H1 (cell line): ENCODE results near the gene SENP7. TPM values are rescaled to one million over a fixed set of nuclear protein-coding genes. Genes with fewer than 3 reads are reported as not detected.

Experiments
- CTCF ChIA-PET: fragments of 300-600 bp; sonication (Branson Sonifier 250); formaldehyde crosslinking; loops from one replicate; lab custom pipeline; 2021; ENCODE audit not compliant: partially characterized antibody; lab: Charles Lee
- POLR2A ChIA-PET: fragments of 300-600 bp; sonication (Branson Sonifier 250); formaldehyde crosslinking; loops from one replicate; lab custom pipeline; 2021; ENCODE audit warnings: inconsistent platforms; ENCODE audit not compliant: partially characterized antibody; lab: Charles Lee
- DNase-seq, 2 experiments: peaks; one replicate each; pipeline versions ENCODE4 v3.0.0 to v3.0.0-alpha.2; 2010 to 2022; ENCODE audit warnings: low spot score in 2 of 2, low read depth in 1 of 2, mixed read lengths in 1 of 2
- FAIRE-seq: peaks from 2 replicates; lab custom pipeline; 2011; peaks lifted over from hg19 to GRCh38; lab: Jason Lieb, UNC
- H2AFZ ChIP-seq: 2 replicates; pipeline ENCODE4 v1.8.1; 2012; ENCODE audit warnings: low read length, inconsistent platforms
- H2AK5ac ChIP-seq: 2 replicates; pipeline ENCODE4 v1.6.1; 2013; ENCODE audit warnings: low read depth, low read length
- H2BK120ac ChIP-seq: replicated peaks from 2 replicates; pipeline ENCODE3; 2013; ENCODE audit warnings: low read depth, low read length, inconsistent platforms
- H2BK12ac ChIP-seq: 2 replicates; pipeline ENCODE4 v1.6.1; 2013; ENCODE audit warnings: low read depth, low read length
- H2BK15ac ChIP-seq: 2 replicates; pipeline ENCODE4 v1.6.1; 2013; ENCODE audit warnings: low read length
- H2BK20ac ChIP-seq: 2 replicates; pipeline ENCODE4 v1.6.1; 2013; ENCODE audit warnings: low read length
- H2BK5ac ChIP-seq: 2 replicates; pipeline ENCODE4 v1.6.1; 2013; ENCODE audit warnings: low read depth, low read length
- H3K14ac ChIP-seq: 2 replicates; pipeline ENCODE4 v1.6.1; 2013; ENCODE audit warnings: inconsistent platforms; ENCODE audit not compliant: insufficient read length
- H3K18ac ChIP-seq: 2 replicates; pipeline ENCODE4 v1.6.1; 2013; ENCODE audit warnings: low read length; ENCODE audit errors: extremely low read depth
- H3K23ac ChIP-seq: 2 replicates; pipeline ENCODE4 v1.6.1; 2013; ENCODE audit warnings: inconsistent platforms; ENCODE audit not compliant: insufficient read length
- H3K23me2 ChIP-seq: 2 replicates; pipeline ENCODE4 v1.6.1; 2013; ENCODE audit warnings: low read depth, low read length
- H3K27ac ChIP-seq: 2 replicates; pipeline ENCODE4 v1.6.1; 2011; ENCODE audit warnings: low read depth, low read length, inconsistent platforms
- H3K27me3 ChIP-seq, 4 experiments: replicated peaks in 1 of 4; 1 replicate in 1 of 4; 2 replicates in 3 of 4; pipeline versions ENCODE4 v1.6.1 to v1.8.1; 2011 to 2013; ENCODE audit warnings: low read length in 3 of 4, mild to moderate bottlenecking in 3 of 4, inconsistent platforms in 2 of 4, mixed read lengths in 2 of 4, moderate library complexity in 1 of 4; ENCODE audit not compliant: control insufficient read depth in 3 of 4, insufficient read depth in 3 of 4; ENCODE audit errors: extremely low read depth in 1 of 4
- H3K36me3 ChIP-seq, 4 experiments: 2 replicates each; pipeline versions ENCODE4 v1.6.1 to v1.8.1; 2011 to 2013; ENCODE audit warnings: mild to moderate bottlenecking in 4 of 4, low read length in 3 of 4, moderate library complexity in 2 of 4, control low read depth in 1 of 4, inconsistent platforms in 1 of 4; ENCODE audit not compliant: insufficient read depth in 4 of 4, control insufficient read depth in 2 of 4
- H3K4ac ChIP-seq: replicated peaks from 2 replicates; pipeline ENCODE3; 2013; ENCODE audit warnings: low read length, low read depth, mixed read lengths, inconsistent platforms; ENCODE audit not compliant: insufficient read length
- H3K4me1 ChIP-seq, 4 experiments: replicated peaks in 1 of 4; 1 replicate in 1 of 4; 2 replicates in 3 of 4; pipeline versions ENCODE4 v1.6.1 to v1.8.1; 2011 to 2013; ENCODE audit warnings: low read length in 3 of 4, inconsistent platforms in 2 of 4, mixed read lengths in 1 of 4; ENCODE audit not compliant: insufficient read depth in 4 of 4, control insufficient read depth in 3 of 4
- H3K4me2 ChIP-seq, 2 experiments: 2 replicates each; pipeline versions ENCODE4 v1.6.1 to v1.8.1; 2011 to 2013; ENCODE audit warnings: low read depth in 2 of 2, low read length in 2 of 2, control low read depth in 1 of 2, inconsistent platforms in 1 of 2, mild to moderate bottlenecking in 1 of 2; ENCODE audit not compliant: insufficient read depth in 1 of 2
- H3K4me3 ChIP-seq, 4 experiments: fragments of 200-600, 300-600 bp in 1 of 4; sonication (generic), shearing (Covaris generic), sonication (Bioruptor Twin) in 1 of 4; 2 replicates each; pipeline versions ENCODE4 v1.5.1 to v1.8.1; 2011 to 2016; ENCODE audit warnings: low read length in 4 of 4, low read depth in 3 of 4, control low read depth in 2 of 4, inconsistent platforms in 2 of 4, mild to moderate bottlenecking in 2 of 4, mixed read lengths in 1 of 4, moderate library complexity in 1 of 4; ENCODE audit not compliant: insufficient read depth in 2 of 4; ENCODE audit errors: extremely low read depth in 1 of 4
- H3K56ac ChIP-seq: replicated peaks from 2 replicates; pipeline ENCODE3; 2013; ENCODE audit warnings: low read depth, mild to moderate bottlenecking, mixed read lengths, low read length, inconsistent platforms; ENCODE audit not compliant: insufficient read length
- H3K79me1 ChIP-seq: 2 replicates; pipeline ENCODE4 v1.6.1; 2013; ENCODE audit warnings: low read depth, low read length, control low read depth
- H3K79me2 ChIP-seq, 2 experiments: 2 replicates each; pipeline versions ENCODE4 v1.6.1 to v1.8.1; 2012 to 2013; ENCODE audit warnings: low read length in 2 of 2, mild to moderate bottlenecking in 2 of 2, inconsistent platforms in 1 of 2; ENCODE audit not compliant: insufficient read depth in 2 of 2, control insufficient read depth in 1 of 2
- H3K9ac ChIP-seq, 4 experiments: replicated peaks in 1 of 4; 1 replicate in 1 of 4; 2 replicates in 3 of 4; pipeline versions ENCODE4 v1.6.1 to v1.8.1; 2011 to 2013; ENCODE audit warnings: low read depth in 3 of 4, low read length in 3 of 4, control low read depth in 2 of 4, mild to moderate bottlenecking in 2 of 4, moderate library complexity in 2 of 4, inconsistent platforms in 1 of 4; ENCODE audit errors: extremely low read depth in 1 of 4
- H3K9me3 ChIP-seq, 2 experiments: 2 replicates each; pipeline versions ENCODE4 v1.6.1 to v1.8.1; 2012 to 2013; ENCODE audit warnings: mild to moderate bottlenecking in 2 of 2, moderate library complexity in 2 of 2, control low read depth in 1 of 2, inconsistent platforms in 1 of 2, low read depth in 1 of 2, low read length in 1 of 2, mixed read lengths in 1 of 2; ENCODE audit not compliant: insufficient read depth in 2 of 2
- H4K20me1 ChIP-seq, 2 experiments: replicated peaks in 1 of 2; 2 replicates each; pipeline versions ENCODE3 to v1.8.1; 2011 to 2013; ENCODE audit warnings: inconsistent platforms in 2 of 2, low read length in 2 of 2, mild to moderate bottlenecking in 1 of 2; ENCODE audit not compliant: insufficient read depth in 2 of 2, control insufficient read depth in 1 of 2
- H4K5ac ChIP-seq: 2 replicates; pipeline ENCODE4 v1.6.1; 2013; ENCODE audit warnings: low read length, low read depth, mixed read lengths, inconsistent platforms; ENCODE audit not compliant: insufficient read length
- H4K8ac ChIP-seq: 2 replicates; pipeline ENCODE4 v1.8.0; 2013; ENCODE audit warnings: mild to moderate bottlenecking, moderate library complexity, low read length, inconsistent platforms; ENCODE audit not compliant: insufficient read depth; ENCODE audit errors: extremely low read depth
- H4K91ac ChIP-seq: replicated peaks from 2 replicates; pipeline ENCODE3; 2013; ENCODE audit warnings: low read length, mixed read lengths, inconsistent platforms; ENCODE audit not compliant: insufficient read length
- KDM4A ChIP-seq: IDR thresholded peaks from one replicate; pipeline ENCODE4 v1.7.1; 2012; ENCODE audit warnings: low read depth, mild to moderate bottlenecking, moderate library complexity, low read length, inconsistent platforms; ENCODE audit not compliant: severe bottlenecking
- RFX5 ChIP-seq: IDR thresholded peaks from 2 replicates; pipeline ENCODE4 v1.6.1; 2011; ENCODE audit warnings: low read depth, low read length, improper control_type of control experiment, borderline replicate concordance
- SIRT6 ChIP-seq: IDR thresholded peaks from one replicate; pipeline ENCODE4 v1.7.1; 2012; ENCODE audit warnings: low read length, inconsistent platforms
- WGBS, 2 experiments: shearing (Covaris generic) in 1 of 2; methylation state at CpG; one replicate each; pipeline versions ENCODE4 v1.1.6 to v1.1.7; 2013 to 2015; ENCODE audit warnings: low lambda C conversion rate in 2 of 2, mixed read lengths in 2 of 2, inconsistent platforms in 1 of 2, low coverage in 1 of 2, missing lambda C conversion rate in 1 of 2; ENCODE audit not compliant: insufficient replicate concordance in 2 of 2, insufficient coverage in 1 of 2, insufficient read length in 1 of 2; ENCODE audit errors: extremely low coverage in 1 of 2, missing lambda C conversion rate in 1 of 2; 5-methylcytosine and 5-hydroxymethylcytosine counted together
- polyA plus RNA-seq, 7 experiments: library from polyadenylated mRNA; depleted of rRNA in 3 of 7; stranded (reverse) in 5 of 7; unstranded in 2 of 7; fragments of >200 nt in 5 of 7; fragments of 200-250 nt in 2 of 7; gene quantifications; 1 replicate in 5 of 7; 2 replicates in 1 of 7; 4 replicates in 1 of 7; pipeline versions ENCODE4 v1.2.1 to v1.2.3, GENCODE V29; 2011 to 2013; ENCODE audit warnings: missing spikeins in 2 of 7, mixed read lengths in 2 of 7
- total RNA-seq: library from RNA; stranded (reverse); fragmentation: NEBNext Ultra II Directional; extraction: Animal tissue kit (Norgen Biotek cat#: 25700); gene quantifications from 2 replicates; pipeline ENCODE4 v1.2.1, GENCODE V29; 2021

Gene SENP7
- total and polyA plus RNA-seq, 2 of the 8 experiments (the other 6 are each of a cell fraction or from before 2014, with no cell fraction given), result 2.8 to 7.8 TPM

DNA sequence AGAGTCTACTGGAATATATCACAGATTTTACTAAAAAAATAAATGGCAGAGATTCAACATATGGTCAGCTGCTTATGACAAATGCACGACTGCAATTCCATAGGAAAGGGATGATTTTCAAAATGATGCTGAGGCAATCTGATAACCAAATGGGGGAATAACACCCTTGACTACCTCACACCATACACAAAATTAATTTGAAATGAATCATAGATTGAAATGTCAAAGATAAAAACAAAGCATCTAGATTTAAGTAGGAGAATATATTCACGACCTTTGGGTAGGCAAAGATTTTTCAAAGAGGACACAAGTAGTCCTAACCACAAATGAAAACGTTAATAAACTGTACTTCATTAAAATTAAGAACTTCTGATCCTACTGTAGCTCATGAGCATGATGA, 11.2 kb downstream of the SENP7 start:
- POLR2A ChIA-PET, result no interaction called here
- WGBS, 2 experiments, result 92% methylated on average over 3 of the region's 3 CpGs; no CpG with 5 or more reads in 1 of the 2 experiments
- TF ChIP-seq KDM4A, result no peak
- TF ChIP-seq RFX5, result no peak
- no peak for TF ChIP-seq SIRT6
- TF ChIP-seq, all 59 proteins: peak for 0

More for the DNA sequence above, 11.2 kb downstream of the SENP7 start:
- Histone ChIP-seq H4K8ac (no peak overlapping the region), H4K5ac (no peak overlapping the region), H3K27me3 (no peaks in the 10 kb centered on the region), H3K27ac (no peak overlapping the region), H2BK120ac (no peak overlapping the region), H3K23me2 (no peaks in the 10 kb centered on the region), H3K56ac (no peak overlapping the region), H3K79me2 (no peaks in the 10 kb centered on the region; a peak in 1 of 4 replicates), H2BK12ac (no peak overlapping the region), H2AFZ (no peak overlapping the region), H3K9ac (no peak overlapping the region), H4K20me1 (no peaks in the 10 kb centered on the region), H2BK5ac (no peak overlapping the region), H2BK20ac (no peak overlapping the region), H3K18ac (no peak overlapping the region; the same call in 1 of the 2 replicates), H3K23ac (no peak overlapping the region), H3K79me1 (no peaks in the 10 kb centered on the region; the same call in 1 of the 2 replicates), H2BK15ac (no peak overlapping the region), H3K9me3 (no peaks in the 10 kb centered on the region), H2AK5ac (no peak overlapping the region), H3K14ac (no peak overlapping the region), H3K4me2 (no peak overlapping the region), H3K4me3 (no peak overlapping the region), H3K4me1 (peaks cover 0 to 4% (median 0%) of the 10 kb centered on the region in 4 experiments; a peak in 1 of 7 replicates), H4K91ac (no peak overlapping the region), H3K36me3 (no peaks in the 10 kb centered on the region), H3K4ac (no peak overlapping the region)
- CTCF ChIA-PET, result no interaction called here
- FAIRE-seq (no peak), DNase-seq (no peak)
